Activated CD4-positive, alpha-beta T cell treated with anti-CD3 and anti-CD28 coated beads for 36 hours (primary cell): ENCODE data around the gene FXYD1. TPM values are rescaled to one million over a fixed set of nuclear protein-coding genes. Genes with fewer than 3 reads are reported as not detected.
A peak's percentile ranks its signal among the peaks of the same experiment; 100 is the strongest.

Experiments
- ATAC-seq: fragments of 200-7000 bp; cut with Tn5 transposase; one replicate; pipeline ENCODE4 v1.10.0; 2021; ENCODE audit warnings: mild to moderate bottlenecking, moderate library complexity
- CTCF ChIA-PET: fragments of 350-600 bp; sonication (Branson Sonifier 250); formaldehyde crosslinking; loops from one replicate; lab custom pipeline; 2021; ENCODE audit warnings: antibody characterized with exemption; lab: Charles Lee
- POLR2A ChIA-PET: fragments of 350-600 bp; sonication (Branson Sonifier 250); formaldehyde crosslinking; loops from one replicate; lab custom pipeline; 2021; ENCODE audit warnings: antibody characterized with exemption, inconsistent platforms; lab: Charles Lee
- DNase-seq: peaks from one replicate; pipeline ENCODE4 v3.0.0-alpha.2; 2020
- H3K27ac Mint-ChIP-seq: one replicate; pipeline ENCODE4 v1.8.0; 2021; ENCODE audit warnings: mixed read lengths
- H3K27me3 Mint-ChIP-seq: one replicate; pipeline ENCODE4 v1.8.0; 2021; ENCODE audit warnings: mixed read lengths
- H3K36me3 Mint-ChIP-seq: one replicate; pipeline ENCODE4 v1.8.0; 2021; ENCODE audit warnings: low read depth, mixed read lengths
- H3K4me1 Mint-ChIP-seq: one replicate; pipeline ENCODE4 v1.8.0; 2021; ENCODE audit warnings: mixed read lengths
- H3K4me3 Mint-ChIP-seq: one replicate; pipeline ENCODE4 v1.8.0; 2021; ENCODE audit warnings: mild to moderate bottlenecking, moderate library complexity, mixed read lengths
- H3K9me3 Mint-ChIP-seq: one replicate; pipeline ENCODE4 v1.8.0; 2021; ENCODE audit warnings: low read depth, mixed read lengths
- intact Hi-C, 2 experiments: fragments of 100-400 bp; cut with DNase I in 1 of 2; cut with micrococcal nuclease in 1 of 2; formaldehyde crosslinking; loops; one replicate each; pipeline versions ENCODE4 v1.14.2 to v1.15.1; 2022 to 2024; cut with DNase I, micrococcal nuclease
- total RNA-seq, 2 experiments: library from RNA; stranded (reverse); gene quantifications; one replicate each; pipeline ENCODE4 v1.2.3, GENCODE V29; 2021

The FXYD1 gene
- total RNA-seq, 2 experiments from 2014 or later: 1.9 to 2.4 TPM

- peaks cover 23% of the 10 kb centered on the region for H3K4me1 Mint-ChIP-seq
- DNase-seq (no peak), ATAC-seq (no peak)
- intact Hi-C loops: no loop called here
- POLR2A ChIA-PET: interaction anchor here (1.1 kb wide), 1 partner anchor 8 kb away, joined by 4 read pairs; no protein-coding TSS in a partner anchor
- no peaks in the 10 kb centered on the region for H3K27me3 Mint-ChIP-seq
- no peak overlapping the region for H3K4me3 Mint-ChIP-seq
- CTCF ChIA-PET: interaction anchor here (0.6 to 2.1 kb wide), 3 partner anchors 25 to 126 kb away, joined by 3 to 6 read pairs (median 4); partner anchors contain the start of gene FXYD5
- peaks cover 6% of the 10 kb centered on the region for H3K9me3 Mint-ChIP-seq
- H3K36me3 Mint-ChIP-seq: no peaks in the 10 kb centered on the region
- H3K27ac Mint-ChIP-seq: no peak overlapping the region
Observed at GRCh38 chr19:35178701-35179100, 40.1 kb downstream of the FXYD1 start.

DNA sequence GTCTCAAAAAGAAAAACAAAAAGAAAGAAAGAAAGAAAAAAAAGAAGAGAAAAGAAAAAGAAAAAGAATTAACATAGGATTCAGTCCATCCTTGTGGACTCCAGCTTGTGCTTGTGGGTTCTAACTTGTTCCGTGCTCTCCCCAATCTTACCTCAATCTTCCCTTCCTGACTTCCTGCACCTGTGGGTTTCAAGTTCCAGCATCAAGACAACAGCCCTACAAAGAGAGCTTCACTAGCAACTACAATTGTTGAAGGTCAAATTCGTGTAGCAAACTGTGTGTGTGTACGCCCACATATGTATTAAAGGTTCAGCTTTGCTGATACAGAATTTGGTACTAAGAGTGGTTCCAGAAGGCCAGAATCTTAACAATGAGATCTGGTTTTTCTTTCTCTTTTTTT, 41.2 kb downstream of the FXYD1 start:
- Mint-ChIP-seq H3K4me1 (peaks cover 28% of the 10 kb centered on the region), H3K27ac (peak overlapping the region; percentile 7), H3K27me3 (no peaks in the 10 kb centered on the region), H3K4me3 (peak overlapping the region; percentile 2), H3K9me3 (peaks cover 13% of the 10 kb centered on the region), H3K36me3 (no peaks in the 10 kb centered on the region)
- ChIA-PET CTCF (interaction anchor here (0.7 to 2.4 kb wide), 5 partner anchors 12 to 44 kb away, joined by 4 to 7 read pairs (median 4); partner anchors contain the start of gene FXYD5), POLR2A (interaction anchor here (1.1 kb wide), 1 partner anchor 9 kb away, joined by 4 read pairs; no protein-coding TSS in a partner anchor)
- DNase-seq: no peak
- intact Hi-C loops: no loop called here
- ATAC-seq: no peak

GRCh38 chr19:35181387-35181786, 42.8 kb downstream of the FXYD1 start:
- intact Hi-C loops: no loop called here
- no peak overlapping the region for H3K4me3 Mint-ChIP-seq
- peaks cover 27% of the 10 kb centered on the region for H3K4me1 Mint-ChIP-seq
- no peak overlapping the region for H3K27ac Mint-ChIP-seq
- DNase-seq: no peak
- H3K9me3 Mint-ChIP-seq: peaks cover 13% of the 10 kb centered on the region
- CTCF ChIA-PET: interaction anchor here (1.0 to 2.4 kb wide), 2 partner anchors 9 to 10 kb away, joined by 4 to 7 read pairs; no protein-coding TSS in a partner anchor
- POLR2A ChIA-PET: no interaction called here
- no peaks in the 10 kb centered on the region for H3K36me3 Mint-ChIP-seq
- H3K27me3 Mint-ChIP-seq: no peaks in the 10 kb centered on the region
- ATAC-seq: no peak

DNA sequence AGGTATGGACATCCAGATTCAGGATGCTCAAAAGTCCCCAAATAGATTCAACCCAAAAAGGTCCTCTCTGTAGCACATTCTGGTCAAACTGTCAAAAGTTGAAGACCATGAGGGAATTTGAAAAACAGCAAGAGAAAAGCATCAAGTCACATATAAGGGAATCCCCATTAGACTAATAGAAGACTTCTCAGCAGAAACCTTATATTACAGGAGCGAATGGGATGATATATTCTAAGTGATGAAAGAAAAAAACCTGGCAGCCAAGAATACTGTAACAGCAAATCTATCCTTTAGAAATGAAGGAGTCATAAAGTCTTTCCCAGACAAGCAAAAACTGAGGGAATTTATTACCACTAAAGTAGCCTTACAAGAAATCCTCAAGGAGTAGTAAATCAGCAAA, 45.6 kb downstream of the FXYD1 start:
- ChIA-PET POLR2A (interaction anchor here (1.2 kb wide), 1 partner anchor 22 kb away, joined by 6 read pairs; no protein-coding TSS in a partner anchor), CTCF (interaction anchor here (0.8 kb wide), 1 partner anchor 10 kb away, joined by 3 read pairs; no protein-coding TSS in a partner anchor)
- H3K36me3 Mint-ChIP-seq: no peaks in the 10 kb centered on the region
- intact Hi-C loops: no loop called here
- peaks cover 9% of the 10 kb centered on the region for H3K9me3 Mint-ChIP-seq
- no peak overlapping the region for H3K4me3 Mint-ChIP-seq
- peaks cover 15% of the 10 kb centered on the region for H3K4me1 Mint-ChIP-seq
- ATAC-seq (no peak), DNase-seq (no peak)
- H3K27me3 Mint-ChIP-seq: no peaks in the 10 kb centered on the region
- H3K27ac Mint-ChIP-seq: no peak overlapping the region

DNA sequence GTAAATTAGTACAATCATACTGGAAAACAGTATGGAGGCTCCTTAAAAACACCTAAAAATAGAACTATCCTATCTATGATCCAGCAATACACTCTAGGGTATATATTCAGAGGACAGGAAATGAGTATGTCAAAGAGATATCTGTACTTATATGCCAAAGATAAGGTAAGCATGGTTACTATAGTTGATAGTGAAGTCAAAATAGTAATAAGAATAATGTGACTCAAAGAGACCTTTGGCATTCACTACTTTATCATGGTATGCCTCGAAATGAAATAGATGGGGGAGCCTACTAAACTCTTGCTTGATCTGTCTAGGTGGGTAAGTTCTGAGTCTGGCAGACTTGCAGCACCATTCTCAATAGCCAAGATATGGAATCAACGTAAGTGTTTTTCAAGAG, 46.3 kb downstream of the FXYD1 start:
- POLR2A ChIA-PET: no interaction called here
- Mint-ChIP-seq H3K27ac (no peak overlapping the region), H3K9me3 (peaks cover 9% of the 10 kb centered on the region), H3K27me3 (no peaks in the 10 kb centered on the region), H3K4me1 (peaks cover 10% of the 10 kb centered on the region), H3K36me3 (no peaks in the 10 kb centered on the region), H3K4me3 (no peak overlapping the region)
- ATAC-seq (peak; percentile 77), DNase-seq (no peak)
- intact Hi-C loops: no loop called here
- CTCF ChIA-PET: no interaction called here

Other genes starting within 250 kb of the FXYD1 start
- gene ZNF30, start 211.9 kb upstream of the FXYD1 start, total RNA-seq: 1 to 10 TPM; 5.7 to 6.2 TPM
- 1 to 10 TPM; 5.6 to 5.7 TPM for gene ZNF792, start 174.6 kb upstream of the FXYD1 start, total RNA-seq
- gene GRAMD1A, start 138.5 kb upstream of the FXYD1 start, total RNA-seq: 100 to 1,000 TPM; 185 to 227 TPM
- 1 to 10 TPM; 1.3 to 1.6 TPM for gene SCN1B, start 108.4 kb upstream of the FXYD1 start, total RNA-seq
- gene HPN, start 97.1 kb upstream of the FXYD1 start, total RNA-seq: under 1 TPM in 1 of 2 experiments, not detected in 1; 0.09 TPM
- gene FXYD3, start 23.0 kb upstream of the FXYD1 start, total RNA-seq: not detected
- gene LGI4, start 3.8 kb upstream of the FXYD1 start, total RNA-seq: under 1 TPM; 0.66 to 0.67 TPM
- under 1 TPM; 0.41 to 0.46 TPM for gene FXYD7, start 4.4 kb downstream of the FXYD1 start, total RNA-seq
- gene FXYD5, start 15.9 kb downstream of the FXYD1 start, total RNA-seq: 100 to 1,000 TPM; 261 to 358 TPM
- gene FAM187B, start 89.9 kb downstream of the FXYD1 start, total RNA-seq: not detected
- gene LSR, start 110.2 kb downstream of the FXYD1 start, total RNA-seq: 10 to 100 TPM; 10.0 to 12.2 TPM
- 100 to 1,000 TPM; 116 to 154 TPM for gene USF2, start 130.1 kb downstream of the FXYD1 start, total RNA-seq
- gene HAMP, start 143.7 kb downstream of the FXYD1 start, total RNA-seq: under 1 TPM; 0.25 to 0.30 TPM
- under 1 TPM; 0.19 to 0.34 TPM for gene MAG, start 153.3 kb downstream of the FXYD1 start, total RNA-seq
- 1 to 10 TPM; 3.5 to 4.1 TPM for gene CD22, start 190.4 kb downstream of the FXYD1 start, total RNA-seq
- gene FFAR1, start 209.1 kb downstream of the FXYD1 start, total RNA-seq: under 1 TPM; 0.23 to 0.35 TPM
- 1 to 10 TPM; 2.4 to 3.1 TPM for gene FFAR3, start 219.6 kb downstream of the FXYD1 start, total RNA-seq
- 1 to 10 TPM in 1 of 2 experiments, under 1 TPM in 1; 0.54 to 1.1 TPM for gene GPR42, start 232.2 kb downstream of the FXYD1 start, total RNA-seq